Skin of body (tissue), 3 donors: ENCODE measurements around the gene SIDT1. TPM values are rescaled to one million over a fixed set of nuclear protein-coding genes. Genes with fewer than 3 reads are reported as not detected.

Source experiments
- DNase-seq: peaks from one replicate; lab custom pipeline; 2025; lab: John Stamatoyannopoulos, UW
- small RNA-seq: library from RNA; depleted of rRNA; stranded (forward); fragments of <200 nt; gene quantifications from one replicate; pipeline ENCODE3, GENCODE V24; 2014; ENCODE audit warnings: low replicate concordance
- total RNA-seq: library from RNA; depleted of rRNA; stranded (reverse); fragments of >200 nt; gene quantifications from one replicate; pipeline ENCODE4 v1.2.3, GENCODE V29; 2014

SIDT1 gene
- total RNA-seq, 1 donor from 2014 or later: 4.4 TPM

DNA sequence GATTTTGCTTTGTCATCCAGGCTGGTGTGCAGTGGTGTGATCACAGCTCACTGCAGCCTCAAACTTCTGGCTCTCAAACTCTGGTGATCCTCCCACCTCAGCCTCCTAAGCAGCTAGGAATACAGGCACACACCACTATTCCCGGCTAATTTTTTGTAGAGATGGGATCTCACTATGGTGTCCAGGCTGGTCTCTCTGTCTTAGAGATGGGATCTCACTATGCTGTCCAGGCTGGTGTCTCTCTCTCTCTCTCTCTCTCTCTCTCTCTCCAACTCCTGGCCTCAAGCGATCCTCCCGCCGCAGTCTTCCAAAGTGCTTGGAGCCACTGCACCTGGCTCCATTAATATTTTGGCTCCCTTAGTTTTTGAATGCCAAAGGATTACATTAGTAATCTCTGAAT lies 146.4 kb downstream of the SIDT1 start:
- DNase-seq: no peak

Small RNA genes lying within 50 kb of the gene (small RNA-seq; reads per million reads assigned to genes)
- gene MIR4446 (not detected), gene RN7SL767P (not detected)

Other genes with a start within 250 kb of the SIDT1 start
- gene CFAP44, start 91.1 kb upstream of the SIDT1 start, total RNA-seq: 11.5 TPM
- 25.1 TPM for gene SPICE1, start 17.4 kb upstream of the SIDT1 start, total RNA-seq
- 8.9 TPM for gene USF3, start 164.1 kb downstream of the SIDT1 start, total RNA-seq
- gene NAA50, start 213.7 kb downstream of the SIDT1 start, total RNA-seq: 70.6 TPM
- 60.8 TPM for gene ATP6V1A, start 214.5 kb downstream of the SIDT1 start, total RNA-seq